Measurements from ENCODE around the gene CXorf58. TPM values are rescaled to one million over a fixed set of nuclear protein-coding genes. Genes with fewer than 3 reads are reported as not detected.

CXorf58 gene
- total RNA-seq, 2 donors from 2014 or later = 0.14 TPM; not detected in 1

DNA sequence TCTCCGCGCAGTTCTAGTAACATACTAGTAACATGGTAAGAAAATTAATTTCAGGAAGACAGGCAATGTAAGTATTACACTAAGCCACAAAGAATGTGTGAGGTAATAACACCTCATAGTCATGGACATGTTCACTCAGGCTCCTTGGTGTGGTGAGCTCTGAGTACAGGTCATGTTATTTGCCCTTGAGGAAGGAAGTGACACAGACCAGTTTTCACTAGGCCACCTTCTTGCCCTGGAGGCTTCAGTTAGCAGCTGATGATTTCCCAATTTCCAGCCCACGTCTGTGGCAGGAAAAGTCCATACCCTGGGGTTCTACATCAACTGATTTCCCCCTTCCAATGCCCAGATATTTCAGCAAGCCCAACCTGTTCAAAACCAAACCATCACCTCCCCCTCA, 6.7 kb upstream of the CXorf58 start:
- no peak for DNase-seq (ENCODE audit: low spot score)
- no peaks in the 10 kb centered on the region for H3K36me3 ChIP-seq

DNA sequence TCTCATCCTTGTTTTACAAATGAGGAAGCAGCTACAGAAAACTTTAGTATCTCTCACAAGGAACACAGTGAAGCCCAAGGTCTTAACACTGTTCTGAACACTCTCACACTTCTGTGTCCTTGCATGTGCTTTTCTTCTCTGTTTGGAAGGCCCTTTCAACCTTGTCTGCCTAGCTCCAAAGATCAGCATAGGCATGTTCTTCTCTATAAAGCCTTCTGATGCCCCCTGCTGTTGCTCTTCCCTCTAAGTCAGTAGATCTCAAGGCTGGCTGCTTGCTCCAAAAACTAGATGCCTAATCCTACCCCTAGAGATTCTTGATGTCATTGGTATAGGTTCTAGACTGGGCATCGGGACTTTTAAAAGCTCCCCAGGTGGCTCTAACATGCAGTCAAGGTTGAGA, 6.0 kb upstream of the CXorf58 start:
- Histone ChIP-seq H3K9me3 (no peaks in the 10 kb centered on the region), H3K27ac (peak overlapping the region; percentile 67 to 68), H3K4me1 (replicated peaks) (no peaks in the 10 kb centered on the region), H3K4me3 (no peak overlapping the region), H3K27me3 (replicated peaks; ENCODE audit: insufficient read depth) (no peaks in the 10 kb centered on the region), H3K36me3 (no peaks in the 10 kb centered on the region)
- DNase-seq (ENCODE audit: low spot score) = peak; percentile 57
- intact Hi-C loops (cut with DNase I) = loop anchor here (1.0 to 10.0 kb wide), 5 partner anchors 120 to 243 kb away; partner anchors contain the start of genes EIF2S3, KLHL15 and ZFX
- TF ChIP-seq, protein P1, sequence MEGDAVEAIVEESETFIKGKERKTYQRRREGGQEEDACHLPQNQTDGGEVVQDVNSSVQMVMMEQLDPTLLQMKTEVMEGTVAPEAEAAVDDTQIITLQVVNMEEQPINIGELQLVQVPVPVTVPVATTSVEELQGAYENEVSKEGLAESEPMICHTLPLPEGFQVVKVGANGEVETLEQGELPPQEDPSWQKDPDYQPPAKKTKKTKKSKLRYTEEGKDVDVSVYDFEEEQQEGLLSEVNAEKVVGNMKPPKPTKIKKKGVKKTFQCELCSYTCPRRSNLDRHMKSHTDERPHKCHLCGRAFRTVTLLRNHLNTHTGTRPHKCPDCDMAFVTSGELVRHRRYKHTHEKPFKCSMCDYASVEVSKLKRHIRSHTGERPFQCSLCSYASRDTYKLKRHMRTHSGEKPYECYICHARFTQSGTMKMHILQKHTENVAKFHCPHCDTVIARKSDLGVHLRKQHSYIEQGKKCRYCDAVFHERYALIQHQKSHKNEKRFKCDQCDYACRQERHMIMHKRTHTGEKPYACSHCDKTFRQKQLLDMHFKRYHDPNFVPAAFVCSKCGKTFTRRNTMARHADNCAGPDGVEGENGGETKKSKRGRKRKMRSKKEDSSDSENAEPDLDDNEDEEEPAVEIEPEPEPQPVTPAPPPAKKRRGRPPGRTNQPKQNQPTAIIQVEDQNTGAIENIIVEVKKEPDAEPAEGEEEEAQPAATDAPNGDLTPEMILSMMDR (IDR thresholded peaks at IDR 0.05) = peak in 3 of 4 experiments; percentile 52 to 72 (median 64)
- TF ChIP-seq POLR2A (IDR thresholded peaks at IDR 0.05) (no peak), POLR2AphosphoS5 (IDR thresholded peaks at IDR 0.05) (peak; percentile 62)
- 0% methylated on average over 1 of the region's 1 CpG for WGBS

More for the DNA sequence above, 6.7 kb upstream of the CXorf58 start:
- TF ChIP-seq POLR2A (IDR thresholded peaks at IDR 0.05) = no peak
- no peak for TF ChIP-seq POLR2AphosphoS5 (IDR thresholded peaks at IDR 0.05)
- TF ChIP-seq, protein P1 (IDR thresholded peaks at IDR 0.05) = no peak
- Histone ChIP-seq H3K27me3 (replicated peaks; ENCODE audit: insufficient read depth) (no peaks in the 10 kb centered on the region), H3K4me3 (no peak overlapping the region), H3K27ac (peak overlapping the region; percentile 67 to 68), H3K9me3 (no peaks in the 10 kb centered on the region), H3K4me1 (replicated peaks) (no peaks in the 10 kb centered on the region)
- WGBS = 75% methylated on average over 3 of the region's 3 CpGs
- intact Hi-C loops (cut with DNase I) = loop anchor here (5.0 to 10.0 kb wide), 4 partner anchors 124 to 244 kb away; partner anchors contain the start of genes EIF2S3, KLHL15 and ZFX

DNA sequence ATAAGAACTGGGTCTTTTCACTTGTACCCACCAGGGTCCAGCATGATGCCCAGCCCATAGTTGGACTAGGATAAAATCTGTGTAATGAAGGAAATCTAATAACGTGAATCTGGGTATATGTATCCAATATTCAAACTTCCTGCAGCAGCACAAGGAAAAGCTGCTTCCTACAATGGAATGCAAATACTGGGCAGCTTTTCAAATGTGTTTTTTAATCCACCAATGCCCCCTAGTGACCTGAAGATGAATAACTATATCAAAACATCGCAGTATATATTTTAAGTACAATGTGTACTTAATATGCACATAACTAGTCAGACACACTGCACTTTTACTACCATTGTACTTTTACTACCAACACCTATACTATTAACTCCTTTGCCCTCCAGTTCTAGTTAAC, 5.4 kb upstream of the CXorf58 start:
- no peaks in the 10 kb centered on the region for H3K9me3 ChIP-seq
- no peaks in the 10 kb centered on the region for H3K36me3 ChIP-seq
- intact Hi-C loops (cut with DNase I) = loop anchor here (1.0 to 10.0 kb wide), 5 partner anchors 120 to 242 kb away; partner anchors contain the start of genes EIF2S3, KLHL15 and ZFX
- H3K27ac ChIP-seq = peak overlapping the region; percentile 67 to 68
- H3K4me1 ChIP-seq (replicated peaks) = no peaks in the 10 kb centered on the region
- H3K27me3 ChIP-seq (replicated peaks; ENCODE audit: insufficient read depth) = no peaks in the 10 kb centered on the region
- no peak overlapping the region for H3K4me3 ChIP-seq
- DNase-seq (ENCODE audit: low spot score) = peak; percentile 22
- TF ChIP-seq, protein P1 (IDR thresholded peaks at IDR 0.05) = peak in 3 of 4 experiments; percentile 27 to 80 (median 64)
- TF ChIP-seq POLR2AphosphoS5 (IDR thresholded peaks at IDR 0.05) (peak; percentile 20), POLR2A (IDR thresholded peaks at IDR 0.05) (no peak)
- 0% methylated on average over 2 of the region's 2 CpGs for WGBS

DNA sequence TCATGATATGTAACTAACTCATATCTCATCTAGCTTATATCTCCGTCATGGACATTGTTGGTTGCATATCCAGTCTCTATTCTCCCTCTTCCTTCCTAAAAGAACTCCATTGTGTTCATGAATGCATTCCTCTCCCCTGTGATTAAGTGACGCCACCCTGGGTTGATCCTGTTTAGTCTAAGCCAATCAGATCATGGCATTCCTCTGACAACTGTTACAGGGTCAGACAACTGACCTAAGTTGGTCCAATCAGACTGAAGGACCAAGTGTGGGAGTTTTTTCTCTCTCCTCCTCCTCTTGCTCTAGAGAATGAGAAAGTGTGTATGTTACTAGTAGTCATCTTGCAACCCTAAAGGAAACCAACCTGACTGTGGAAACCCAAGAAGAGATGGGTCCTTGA, 3.7 kb upstream of the CXorf58 start:
- no peaks in the 10 kb centered on the region for H3K36me3 ChIP-seq
- H3K4me3 ChIP-seq = no peak overlapping the region
- no peaks in the 10 kb centered on the region for H3K4me1 ChIP-seq (replicated peaks)
- DNase-seq (ENCODE audit: low spot score) = no peak
- intact Hi-C loops (cut with DNase I) = loop anchor here (5.0 to 10.0 kb wide), 4 partner anchors 121 to 241 kb away; partner anchors contain the start of genes EIF2S3, KLHL15 and ZFX
- WGBS = 46% methylated on average over 2 of the region's 2 CpGs
- no peaks in the 10 kb centered on the region for H3K27me3 ChIP-seq (replicated peaks; ENCODE audit: insufficient read depth)
- no peak overlapping the region for H3K27ac ChIP-seq
- no peaks in the 10 kb centered on the region for H3K9me3 ChIP-seq
- no peak for TF ChIP-seq POLR2A (IDR thresholded peaks at IDR 0.05)
- TF ChIP-seq, protein P1 (IDR thresholded peaks at IDR 0.05) = no peak

DNA sequence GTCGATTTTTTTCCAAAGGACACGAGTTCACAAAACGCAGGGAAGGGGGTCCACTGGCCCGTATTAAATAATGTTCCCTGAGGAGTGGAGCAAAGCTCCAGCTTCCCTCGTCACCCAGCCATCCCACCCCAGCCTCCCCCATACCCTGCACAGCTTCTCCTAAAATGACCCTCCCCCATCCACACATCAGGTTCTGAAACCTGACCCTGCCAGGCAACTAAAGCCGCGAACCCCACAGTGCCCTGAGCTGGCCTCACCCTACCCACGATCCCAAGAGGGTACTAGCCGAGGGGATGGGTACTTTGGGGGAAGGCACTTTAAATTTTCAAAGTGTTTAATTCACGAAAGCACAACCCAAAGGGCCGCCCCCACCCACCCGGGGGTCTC, 702 bp upstream of the CXorf58 start:
- Histone ChIP-seq H3K27ac (peak overlapping the region; percentile 82 to 87), H3K36me3 (no peaks in the 10 kb centered on the region), H3K4me3 (peak overlapping the region; percentile 45 to 51), H3K27me3 (replicated peaks; ENCODE audit: insufficient read depth) (no peaks in the 10 kb centered on the region), H3K9me3 (no peaks in the 10 kb centered on the region), H3K4me1 (replicated peaks) (no peaks in the 10 kb centered on the region)
- intact Hi-C loops (cut with DNase I) = loop anchor here (10.0 kb wide), 3 partner anchors 118 to 238 kb away; partner anchors contain the start of genes EIF2S3, KLHL15 and ZFX
- no peak for DNase-seq (ENCODE audit: low spot score)
- WGBS = 0% methylated on average over 10 of the region's 12 CpGs
- TF ChIP-seq POLR2AphosphoS5 (IDR thresholded peaks at IDR 0.05) (no peak), POLR2A (IDR thresholded peaks at IDR 0.05) (no peak)
- TF ChIP-seq, protein P1 (IDR thresholded peaks at IDR 0.05) = no peak
